Gastrocnemius medialis (tissue), 4 donors: Measurements from ENCODE around the gene CAPN13. TPM values are rescaled to one million over a fixed set of nuclear protein-coding genes. Genes with fewer than 3 reads are reported as not detected.
A peak's percentile ranks its signal among the peaks of the same experiment; 100 is the strongest.

Experiments used
- ATAC-seq, 2 donors: fragments of 150-250 bp; one replicate each; pipeline ENCODE4 v1.9.1; 2016
- DNase-seq, 2 donors: peaks; one replicate each; pipeline ENCODE4 v3.0.0-alpha.2; 2019
- H3K27ac ChIP-seq, 4 donors: fragments of 200-600 bp; sonication (generic); 1 replicate in 1 of 4; 2 replicates in 3 of 4; pipeline ENCODE4 v1.5.1; 2016 to 2018; ENCODE audit warnings: mild to moderate bottlenecking in 2 of 4, moderate library complexity in 1 of 4
- H3K27me3 ChIP-seq, 3 donors: fragments of 200-600 bp; sonication (generic) in 2 of 3; 1 replicate in 1 of 3; 2 replicates in 2 of 3; pipeline versions ENCODE4 v1.5.1 to v1.6.0; 2016 to 2019; ENCODE audit warnings: mild to moderate bottlenecking in 1 of 3, moderate library complexity in 1 of 3
- H3K36me3 ChIP-seq, 2 donors: fragments of 200-600 bp; sonication (generic) in 1 of 2; one replicate each; pipeline ENCODE4 v1.5.1; 2017 to 2018
- H3K4me1 ChIP-seq, 2 donors: fragments of 200-600 bp; sonication (generic) in 1 of 2; one replicate each; pipeline ENCODE4 v1.5.1; 2016 to 2017; ENCODE audit warnings: mild to moderate bottlenecking in 2 of 2
- H3K4me3 ChIP-seq, 4 donors: fragments of 200-600 bp; sonication (generic) in 3 of 4; 1 replicate in 1 of 4; 2 replicates in 3 of 4; pipeline ENCODE4 v1.5.1; 2016 to 2019; ENCODE audit warnings: mild to moderate bottlenecking in 2 of 4
- H3K9me3 ChIP-seq, 3 donors: fragments of 200-600 bp; sonication (generic) in 2 of 3; 1 replicate in 1 of 3; 2 replicates in 2 of 3; pipeline ENCODE4 v1.5.1; 2016 to 2019
- CTCF ChIP-seq, 5 experiments: fragments of 450-650 bp in 3 of 5; fragments of 200-600 bp in 2 of 5; sonication (generic) in 2 of 5; IDR thresholded peaks in 4 of 5; conservative IDR thresholded peaks in 1 of 5; 1 replicate in 4 of 5; 2 replicates in 1 of 5; pipeline ENCODE4 v1.5.1; 2016 to 2019; ENCODE audit warnings: antibody characterized with exemption in 5 of 5, mild to moderate bottlenecking in 3 of 5, moderate library complexity in 3 of 5
- POLR2A ChIP-seq, 2 donors: fragments of 450-650 bp; IDR thresholded peaks; one replicate each; pipeline ENCODE4 v1.6.1; 2017; ENCODE audit warnings: antibody characterized with exemption in 2 of 2, mild to moderate bottlenecking in 2 of 2, moderate library complexity in 2 of 2
- in situ Hi-C, 4 donors: fragments of 200-750 bp; cut with MboI; loops; one replicate each; pipeline versions ENCODE4 v1.15.0 to v1.8.0; 2017; ENCODE audit warnings: low sequenced_read_pairs in 4 of 4
- intact Hi-C: fragments of 100-400 bp; cut with DNase I; formaldehyde crosslinking; loops from one replicate; pipeline ENCODE4 v1.15.1; 2023; ENCODE audit warnings: low total_unique reads
- total RNA-seq, 4 donors: library from RNA; depleted of rRNA; stranded (reverse); fragments of >200 nt; gene quantifications; one replicate each; pipeline versions ENCODE4 v1.1.0 to v1.2.3, GENCODE V29; 2016

Gene CAPN13
- total RNA-seq, 4 donors from 2014 or later: 0.53 TPM; not detected in 3

DNA sequence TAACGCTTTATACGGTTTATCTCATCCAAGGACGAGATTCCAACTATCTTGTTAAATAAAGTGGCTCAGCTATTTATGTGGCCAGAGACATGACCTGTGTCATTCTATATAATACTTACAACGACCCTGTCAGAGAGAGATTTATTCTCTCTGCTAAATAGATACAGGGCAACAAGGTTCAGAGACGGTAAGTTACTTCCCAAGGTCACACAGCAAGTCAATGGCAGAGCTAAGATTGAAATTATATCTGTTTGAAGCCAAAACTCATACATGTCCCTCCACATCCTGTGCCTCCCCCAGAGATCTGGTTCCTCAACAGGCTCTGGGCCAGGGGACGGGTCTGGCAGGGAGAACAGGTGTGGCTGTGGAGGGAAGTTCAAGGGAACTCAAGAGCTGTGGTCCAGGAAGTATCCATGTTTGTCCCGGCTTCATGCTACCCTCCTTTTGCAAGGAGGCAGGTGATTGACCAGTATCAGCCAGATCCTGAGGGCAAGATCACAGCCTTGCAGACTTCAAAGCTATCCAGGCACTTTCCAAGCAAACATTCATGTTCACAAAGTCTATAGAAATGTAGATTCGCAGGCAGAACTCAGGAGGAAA, 99.8 kb downstream of the CAPN13 start:
- Histone ChIP-seq H3K4me3 (no peak overlapping the region), H3K9me3 (no peaks in the 10 kb centered on the region), H3K36me3 (no peaks in the 10 kb centered on the region), H3K27ac (no peak overlapping the region), H3K4me1 (no peaks in the 10 kb centered on the region), H3K27me3 (no peaks in the 10 kb centered on the region)
- intact Hi-C loops (loop anchor here (1.0 to 10.0 kb wide), 4 partner anchors 183 to 540 kb away; partner anchors contain the start of gene LCLAT1), in situ Hi-C loops (loop anchor here (5.0 to 10.0 kb wide), 4 partner anchors 500 to 543 kb away; no protein-coding TSS in a partner anchor)
- ATAC-seq (no peak), DNase-seq (no peak)
- TF ChIP-seq POLR2A (IDR thresholded peaks at IDR 0.05): no peak
- TF ChIP-seq CTCF (IDR thresholded peaks at IDR 0.05 in 4 of 5, conservative IDR thresholded peaks at IDR 0.05 in 1 of 5): peak in 1 of 5 experiments; percentile 4

GRCh38 chr2:30706534-30707303, 100.5 kb downstream of the CAPN13 start:
- intact Hi-C loops: loop anchor here (1.0 to 10.0 kb wide), 4 partner anchors 182 to 539 kb away; partner anchors contain the start of gene LCLAT1

GRCh38 chr2:30705711-30706533, 101.3 kb downstream of the CAPN13 start:
- H3K4me1 ChIP-seq: no peaks in the 10 kb centered on the region
- peaks cover 0 to 14% (median 0%) of the 10 kb centered on the region in 3 donors for H3K9me3 ChIP-seq
- H3K27ac ChIP-seq: peak overlapping the region in 1 of 4 donors; percentile 47
- intact Hi-C loops (loop anchor here (5.0 to 10.0 kb wide), 3 partner anchors 181 to 539 kb away; partner anchors contain the start of gene LCLAT1), in situ Hi-C loops (loop anchor here (5.0 to 10.0 kb wide), 4 partner anchors 499 to 541 kb away; no protein-coding TSS in a partner anchor)
- H3K4me3 ChIP-seq: no peak overlapping the region
- ATAC-seq: no peak
- no peaks in the 10 kb centered on the region for H3K36me3 ChIP-seq
- DNase-seq: no peak
- H3K27me3 ChIP-seq: no peaks in the 10 kb centered on the region
- no peak for TF ChIP-seq POLR2A (IDR thresholded peaks at IDR 0.05)
- no peak for TF ChIP-seq CTCF (IDR thresholded peaks at IDR 0.05 in 4 of 5, conservative IDR thresholded peaks at IDR 0.05 in 1 of 5)

More at GRCh38 chr2:30706534-30707303, 100.5 kb downstream of the CAPN13 start:
- H3K4me3 ChIP-seq: no peak overlapping the region
- peaks cover 0 to 6% (median 0%) of the 10 kb centered on the region in 3 donors for H3K9me3 ChIP-seq
- no peaks in the 10 kb centered on the region for H3K27me3 ChIP-seq
- in situ Hi-C loops: loop anchor here (5.0 to 10.0 kb wide), 4 partner anchors 499 to 542 kb away; no protein-coding TSS in a partner anchor
- no peaks in the 10 kb centered on the region for H3K4me1 ChIP-seq
- H3K36me3 ChIP-seq: no peaks in the 10 kb centered on the region
- H3K27ac ChIP-seq: no peak overlapping the region
- peak in 1 of 2 donors; percentile 61 for DNase-seq
- ATAC-seq: peak; percentile 54 to 69
- TF ChIP-seq POLR2A (IDR thresholded peaks at IDR 0.05): no peak
- peak; percentile 68 to 88 (median 81) for TF ChIP-seq CTCF (IDR thresholded peaks at IDR 0.05 in 4 of 5, conservative IDR thresholded peaks at IDR 0.05 in 1 of 5)

DNA sequence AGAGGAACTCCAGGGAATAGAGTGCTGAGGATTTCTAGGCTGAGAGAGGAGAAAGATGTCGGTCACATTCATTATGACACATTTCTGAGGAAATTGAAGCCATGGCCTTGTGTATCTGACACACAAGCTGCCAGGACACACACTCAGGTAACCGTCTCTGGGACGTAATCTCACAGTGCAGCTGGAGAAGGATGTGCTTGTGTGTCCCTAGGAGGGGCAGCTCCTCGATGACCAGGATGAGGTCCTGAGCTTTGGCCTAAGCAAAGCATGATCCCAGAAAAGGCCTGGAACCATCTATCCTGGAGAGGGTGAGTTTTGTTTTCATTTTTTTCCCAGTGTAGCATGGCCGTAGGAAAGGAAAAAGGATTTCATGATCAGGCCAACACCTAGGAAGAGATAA, 102.2 kb downstream of the CAPN13 start:
- peak overlapping the region in 1 of 4 donors; percentile 47 for H3K27ac ChIP-seq
- TF ChIP-seq CTCF (IDR thresholded peaks at IDR 0.05 in 4 of 5, conservative IDR thresholded peaks at IDR 0.05 in 1 of 5) (no peak), POLR2A (IDR thresholded peaks at IDR 0.05) (no peak)
- H3K27me3 ChIP-seq: no peaks in the 10 kb centered on the region
- in situ Hi-C loops (loop anchor here (5.0 to 10.0 kb wide), 4 partner anchors 498 to 540 kb away; no protein-coding TSS in a partner anchor), intact Hi-C loops (loop anchor here (5.0 to 10.0 kb wide), 3 partner anchors 180 to 538 kb away; partner anchors contain the start of gene LCLAT1)
- no peak overlapping the region for H3K4me3 ChIP-seq
- ATAC-seq (no peak), DNase-seq (no peak)
- no peaks in the 10 kb centered on the region for H3K4me1 ChIP-seq
- H3K9me3 ChIP-seq: peaks cover 0 to 14% (median 0%) of the 10 kb centered on the region in 3 donors
- H3K36me3 ChIP-seq: no peaks in the 10 kb centered on the region
